Skin epidermis (tissue), 12 donors: ENCODE data around the gene ABHD17A.
A peak's percentile ranks its signal among the peaks of the same experiment; 100 is the strongest.
"Not testable (repeated sequence)": the region's sequence is repeated elsewhere in the genome, so short reads cannot be mapped to it uniquely, and the experiment has no call there.

ENCODE experiments used
- H3K27ac ChIP-seq, 21 experiments: fragments of 200-600 bp; sonication (generic) in 11 of 21; one replicate each; pipeline ENCODE4 v1.5.0; 2020; ENCODE audit warnings: mild to moderate bottlenecking in 3 of 21, inconsistent platforms in 2 of 21, moderate library complexity in 2 of 21
- H3K4me3 ChIP-seq, 7 experiments: fragments of 200-600 bp; sonication (generic) in 2 of 7; one replicate each; pipeline ENCODE4 v1.5.0; 2020; ENCODE audit warnings: inconsistent platforms in 2 of 7, mild to moderate bottlenecking in 2 of 7, moderate library complexity in 1 of 7

ABHD17A gene

GRCh38 chr19:1883784-1884183 is 1.5 kb downstream of the ABHD17A start:
- Histone ChIP-seq H3K27ac (peak overlapping the region in 20 of 21 experiments; percentile 57 to 98 (median 90)), H3K4me3 (peak overlapping the region; percentile 60 to 98 (median 83))

- Histone ChIP-seq H3K27ac (peak overlapping the region; percentile 6 to 98 (median 90)), H3K4me3 (peak overlapping the region; percentile 60 to 98 (median 83))
These were observed 2.3 kb downstream of the ABHD17A start for GRCh38 chr19:1882786-1883692.

GRCh38 chr19:1882089-1882785 is 3.1 kb downstream of the ABHD17A start:
- peak overlapping the region in 6 of 7 experiments; percentile 8 to 93 (median 40) for H3K4me3 ChIP-seq
- peak overlapping the region; percentile 6 to 98 (median 87) for H3K27ac ChIP-seq

- Histone ChIP-seq H3K27ac (peak overlapping the region; percentile 6 to 98 (median 85)), H3K4me3 (peak overlapping the region in 6 of 7 experiments; percentile 8 to 93 (median 40))
These were observed 3.8 kb downstream of the ABHD17A start for GRCh38 chr19:1881393-1882088.

- Histone ChIP-seq H3K27ac (peak overlapping the region in 16 of 21 experiments; percentile 3 to 98 (median 75)), H3K4me3 (peak overlapping the region in 3 of 7 experiments; percentile 13 to 93 (median 60))
These were observed 4.5 kb downstream of the ABHD17A start for GRCh38 chr19:1880611-1881392.

- peak overlapping the region in 1 of 21 experiments; percentile 53 for H3K27ac ChIP-seq
- not testable (repeated sequence) for H3K4me3 ChIP-seq
These were observed 5.3 kb downstream of the ABHD17A start for GRCh38 chr19:1879982-1880381.

GRCh38 chr19:1878583-1878982 is 6.7 kb downstream of the ABHD17A start:
- not testable (repeated sequence) for H3K4me3 ChIP-seq

GRCh38 chr19:1877280-1877660 is 8.0 kb downstream of the ABHD17A start:
- peak overlapping the region in 2 of 7 experiments; percentile 58 to 95 for H3K4me3 ChIP-seq
- H3K27ac ChIP-seq = peak overlapping the region in 3 of 21 experiments; percentile 90 to 97 (median 96)

More at GRCh38 chr19:1878583-1878982, 6.7 kb downstream of the ABHD17A start:
- H3K27ac ChIP-seq = not testable (repeated sequence)

GRCh38 chr19:1876496-1877279 is 8.6 kb downstream of the ABHD17A start:
- H3K27ac ChIP-seq = peak overlapping the region in 20 of 21 experiments; percentile 56 to 99 (median 96)
- peak overlapping the region; percentile 58 to 96 (median 86) for H3K4me3 ChIP-seq

GRCh38 chr19:1875646-1876495 is 9.4 kb downstream of the ABHD17A start:
- peak overlapping the region; percentile 52 to 99 (median 96) for H3K27ac ChIP-seq
- peak overlapping the region; percentile 58 to 96 (median 86) for H3K4me3 ChIP-seq

- Histone ChIP-seq H3K27ac (peak overlapping the region in 20 of 21 experiments; percentile 83 to 99 (median 96)), H3K4me3 (peak overlapping the region; percentile 58 to 96 (median 86))
These were observed 10.0 kb downstream of the ABHD17A start for GRCh38 chr19:1875265-1875645.

GRCh38 chr19:1874554-1875185 is 10.6 kb downstream of the ABHD17A start:
- peak overlapping the region; percentile 58 to 96 (median 86) for H3K4me3 ChIP-seq
- H3K27ac ChIP-seq = peak overlapping the region in 18 of 21 experiments; percentile 83 to 99 (median 96)

GRCh38 chr19:1873524-1874473 is 11.5 kb downstream of the ABHD17A start:
- Histone ChIP-seq H3K4me3 (peak overlapping the region in 4 of 7 experiments; percentile 5 to 86 (median 53)), H3K27ac (peak overlapping the region in 16 of 21 experiments; percentile 46 to 99 (median 70))

- Histone ChIP-seq H3K4me3 (peak overlapping the region in 3 of 7 experiments; percentile 5 to 85 (median 21)), H3K27ac (peak overlapping the region in 14 of 21 experiments; percentile 31 to 97 (median 69))
These were observed 12.3 kb downstream of the ABHD17A start for GRCh38 chr19:1872807-1873523.

- H3K27ac ChIP-seq = no peak overlapping the region
These were observed 13.7 kb downstream of the ABHD17A start for GRCh38 chr19:1871630-1872029.

More at GRCh38 chr19:1871630-1872029, 13.7 kb downstream of the ABHD17A start:
- no peak overlapping the region for H3K4me3 ChIP-seq
